Suprapubic skin (tissue), 3 donors: ENCODE data around the gene ARHGAP32.

Experiments
- POLR2A ChIP-seq, 2 donors: fragments of 450-650 bp; IDR thresholded peaks; one replicate each; pipeline ENCODE4 v1.6.1; 2017; ENCODE audit warnings: antibody characterized with exemption in 2 of 2, mild to moderate bottlenecking in 2 of 2, moderate library complexity in 2 of 2
- TF ChIP-seq, protein P1 (sequence below), 2 donors: fragments of 200-600 bp in 1 of 2; fragments of 450-650 bp in 1 of 2; sonication (generic) in 1 of 2; IDR thresholded peaks; one replicate each; pipeline ENCODE4 v1.5.1; 2016 to 2019; ENCODE audit warnings: antibody characterized with exemption in 2 of 2, mild to moderate bottlenecking in 1 of 2, moderate library complexity in 1 of 2

DNA sequence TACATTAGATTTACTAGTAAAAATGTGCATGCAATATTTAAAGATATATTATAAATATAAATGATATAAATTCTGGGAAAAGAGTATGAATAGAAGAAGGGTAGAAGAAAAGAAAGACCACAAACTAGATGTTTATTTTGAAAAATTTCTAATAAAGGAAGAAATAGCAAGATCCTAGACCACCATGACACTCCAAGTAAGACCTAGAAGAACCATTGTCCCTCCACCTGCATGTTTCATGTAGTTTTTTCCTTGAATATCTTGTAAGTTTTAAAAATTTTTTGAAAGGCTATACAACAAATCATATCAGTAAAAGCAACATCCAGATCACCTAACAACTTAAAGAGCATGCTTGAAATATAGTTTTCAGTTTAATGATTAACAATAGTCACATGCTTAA, 46.8 kb downstream of the ARHGAP32 start:
- TF ChIP-seq, protein P1, sequence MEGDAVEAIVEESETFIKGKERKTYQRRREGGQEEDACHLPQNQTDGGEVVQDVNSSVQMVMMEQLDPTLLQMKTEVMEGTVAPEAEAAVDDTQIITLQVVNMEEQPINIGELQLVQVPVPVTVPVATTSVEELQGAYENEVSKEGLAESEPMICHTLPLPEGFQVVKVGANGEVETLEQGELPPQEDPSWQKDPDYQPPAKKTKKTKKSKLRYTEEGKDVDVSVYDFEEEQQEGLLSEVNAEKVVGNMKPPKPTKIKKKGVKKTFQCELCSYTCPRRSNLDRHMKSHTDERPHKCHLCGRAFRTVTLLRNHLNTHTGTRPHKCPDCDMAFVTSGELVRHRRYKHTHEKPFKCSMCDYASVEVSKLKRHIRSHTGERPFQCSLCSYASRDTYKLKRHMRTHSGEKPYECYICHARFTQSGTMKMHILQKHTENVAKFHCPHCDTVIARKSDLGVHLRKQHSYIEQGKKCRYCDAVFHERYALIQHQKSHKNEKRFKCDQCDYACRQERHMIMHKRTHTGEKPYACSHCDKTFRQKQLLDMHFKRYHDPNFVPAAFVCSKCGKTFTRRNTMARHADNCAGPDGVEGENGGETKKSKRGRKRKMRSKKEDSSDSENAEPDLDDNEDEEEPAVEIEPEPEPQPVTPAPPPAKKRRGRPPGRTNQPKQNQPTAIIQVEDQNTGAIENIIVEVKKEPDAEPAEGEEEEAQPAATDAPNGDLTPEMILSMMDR (IDR thresholded peaks at IDR 0.05), result no peak
- TF ChIP-seq POLR2A (IDR thresholded peaks at IDR 0.05), result no peak
